Measurements from ENCODE around the gene FCHSD2.

DNA sequence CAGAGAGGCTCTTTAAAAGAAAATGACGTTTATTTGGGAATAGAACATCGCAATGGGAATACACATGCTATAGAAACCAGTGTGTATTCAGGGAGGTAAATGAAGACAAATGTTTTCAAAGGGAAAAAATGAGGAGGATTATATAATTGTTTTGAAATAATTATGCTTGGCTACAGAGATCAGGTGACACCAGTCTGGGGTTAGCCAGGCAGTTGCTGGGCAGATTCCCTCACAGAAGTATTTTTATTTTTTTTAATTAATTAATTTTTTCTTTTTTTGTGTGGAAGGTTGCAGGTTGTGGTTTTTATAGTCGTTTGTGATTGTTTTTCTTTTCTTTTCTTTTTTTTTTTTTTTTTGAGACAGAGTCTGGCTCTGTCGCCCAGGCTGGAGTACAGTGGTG is 342.7 kb downstream of the FCHSD2 start:
- TF ChIP-seq, protein P1, sequence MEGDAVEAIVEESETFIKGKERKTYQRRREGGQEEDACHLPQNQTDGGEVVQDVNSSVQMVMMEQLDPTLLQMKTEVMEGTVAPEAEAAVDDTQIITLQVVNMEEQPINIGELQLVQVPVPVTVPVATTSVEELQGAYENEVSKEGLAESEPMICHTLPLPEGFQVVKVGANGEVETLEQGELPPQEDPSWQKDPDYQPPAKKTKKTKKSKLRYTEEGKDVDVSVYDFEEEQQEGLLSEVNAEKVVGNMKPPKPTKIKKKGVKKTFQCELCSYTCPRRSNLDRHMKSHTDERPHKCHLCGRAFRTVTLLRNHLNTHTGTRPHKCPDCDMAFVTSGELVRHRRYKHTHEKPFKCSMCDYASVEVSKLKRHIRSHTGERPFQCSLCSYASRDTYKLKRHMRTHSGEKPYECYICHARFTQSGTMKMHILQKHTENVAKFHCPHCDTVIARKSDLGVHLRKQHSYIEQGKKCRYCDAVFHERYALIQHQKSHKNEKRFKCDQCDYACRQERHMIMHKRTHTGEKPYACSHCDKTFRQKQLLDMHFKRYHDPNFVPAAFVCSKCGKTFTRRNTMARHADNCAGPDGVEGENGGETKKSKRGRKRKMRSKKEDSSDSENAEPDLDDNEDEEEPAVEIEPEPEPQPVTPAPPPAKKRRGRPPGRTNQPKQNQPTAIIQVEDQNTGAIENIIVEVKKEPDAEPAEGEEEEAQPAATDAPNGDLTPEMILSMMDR (conservative IDR thresholded peaks at IDR 0.05), result no peak
- TF ChIP-seq EZH2 (IDR thresholded peaks at IDR 0.05; ENCODE audit: low read depth), result no peak

All from PC-9 (cell line).